WI38 (cell line): ENCODE data around the gene GNAT2.

Experiments
- H3K4me3 ChIP-seq: 2 replicates; pipeline ENCODE4 v1.5.1; 2011; ENCODE audit warnings: low read depth, mild to moderate bottlenecking, control low read depth, low read length
- TF ChIP-seq, protein P1 (sequence below): IDR thresholded peaks from 2 replicates; pipeline ENCODE4 v1.5.1; 2012; ENCODE audit warnings: low read depth, mild to moderate bottlenecking, control low read depth, low read length

The GNAT2 gene

GRCh38 chr1:109635862-109636200 is 16.4 kb upstream of the GNAT2 start:
- no peak overlapping the region for H3K4me3 ChIP-seq
- TF ChIP-seq, protein P1, sequence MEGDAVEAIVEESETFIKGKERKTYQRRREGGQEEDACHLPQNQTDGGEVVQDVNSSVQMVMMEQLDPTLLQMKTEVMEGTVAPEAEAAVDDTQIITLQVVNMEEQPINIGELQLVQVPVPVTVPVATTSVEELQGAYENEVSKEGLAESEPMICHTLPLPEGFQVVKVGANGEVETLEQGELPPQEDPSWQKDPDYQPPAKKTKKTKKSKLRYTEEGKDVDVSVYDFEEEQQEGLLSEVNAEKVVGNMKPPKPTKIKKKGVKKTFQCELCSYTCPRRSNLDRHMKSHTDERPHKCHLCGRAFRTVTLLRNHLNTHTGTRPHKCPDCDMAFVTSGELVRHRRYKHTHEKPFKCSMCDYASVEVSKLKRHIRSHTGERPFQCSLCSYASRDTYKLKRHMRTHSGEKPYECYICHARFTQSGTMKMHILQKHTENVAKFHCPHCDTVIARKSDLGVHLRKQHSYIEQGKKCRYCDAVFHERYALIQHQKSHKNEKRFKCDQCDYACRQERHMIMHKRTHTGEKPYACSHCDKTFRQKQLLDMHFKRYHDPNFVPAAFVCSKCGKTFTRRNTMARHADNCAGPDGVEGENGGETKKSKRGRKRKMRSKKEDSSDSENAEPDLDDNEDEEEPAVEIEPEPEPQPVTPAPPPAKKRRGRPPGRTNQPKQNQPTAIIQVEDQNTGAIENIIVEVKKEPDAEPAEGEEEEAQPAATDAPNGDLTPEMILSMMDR, result no peak

DNA sequence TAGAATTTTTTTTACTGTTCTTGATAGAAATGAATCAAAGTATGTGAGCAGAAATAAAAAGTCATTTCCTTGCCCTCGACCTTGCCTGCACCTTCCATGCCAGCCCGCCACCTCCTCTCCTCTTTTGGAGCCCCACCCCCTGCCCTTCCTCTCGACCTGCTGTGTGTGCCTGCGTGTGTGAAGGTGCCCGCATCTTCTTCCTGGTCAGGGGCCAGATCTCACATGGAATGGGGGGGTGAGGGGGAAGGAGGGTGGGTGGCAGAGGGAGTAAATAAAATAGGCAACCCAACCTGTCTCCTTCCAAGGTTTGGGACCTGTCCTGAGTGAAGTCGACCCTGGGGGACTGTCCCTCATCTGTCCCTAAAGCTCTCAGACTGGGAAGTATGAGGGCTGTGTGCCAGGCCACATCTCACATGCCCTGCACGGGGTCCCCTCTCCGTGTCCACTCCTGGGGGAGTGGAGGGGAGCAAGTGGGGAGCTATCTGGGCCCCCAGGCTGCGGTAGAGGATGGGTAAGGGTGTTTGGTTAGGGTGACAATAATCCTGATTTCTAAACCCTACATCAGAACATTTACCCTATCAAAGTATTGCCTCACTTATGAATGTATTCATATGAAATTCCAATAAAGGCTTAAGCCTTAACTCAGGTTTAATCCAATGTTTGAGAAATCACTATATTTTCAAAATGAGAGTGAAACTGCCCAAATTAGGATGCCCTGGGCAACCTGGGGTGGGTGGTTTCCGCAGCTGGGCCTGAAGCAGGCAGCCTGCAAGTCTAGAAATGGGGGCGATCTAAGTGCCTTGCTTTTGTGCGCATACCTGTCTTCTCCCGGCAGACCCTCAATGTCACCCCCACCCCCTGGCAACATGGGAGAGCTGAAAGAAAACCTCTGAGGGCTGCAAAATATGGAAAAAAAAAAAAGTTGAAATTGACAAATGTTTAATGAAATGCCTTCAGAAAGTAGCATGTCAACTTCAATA is 15.6 kb upstream of the GNAT2 start:
- TF ChIP-seq, protein P1, result no peak

DNA sequence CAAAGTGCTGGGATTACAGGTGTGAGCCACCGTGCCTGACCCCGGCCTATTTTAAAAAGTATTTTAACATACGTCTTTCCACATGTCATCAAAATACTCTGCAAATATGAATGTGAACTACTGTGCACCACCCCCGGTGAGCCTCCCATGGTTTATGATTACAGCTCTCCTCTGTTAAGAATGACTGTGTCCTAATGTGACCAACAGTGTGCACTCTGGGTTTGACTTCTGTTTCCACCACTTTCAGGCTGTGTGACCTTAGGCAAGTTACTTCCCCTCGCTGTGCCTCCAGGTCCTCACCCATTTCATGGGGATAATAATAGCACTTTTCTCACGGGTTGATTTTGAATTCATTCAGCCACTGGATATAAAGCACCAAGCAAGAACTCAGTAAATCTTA is 14.9 kb upstream of the GNAT2 start:
- TF ChIP-seq, protein P1, result no peak
- no peak overlapping the region for H3K4me3 ChIP-seq

More for the DNA sequence above, 15.6 kb upstream of the GNAT2 start:
- no peak overlapping the region for H3K4me3 ChIP-seq

DNA sequence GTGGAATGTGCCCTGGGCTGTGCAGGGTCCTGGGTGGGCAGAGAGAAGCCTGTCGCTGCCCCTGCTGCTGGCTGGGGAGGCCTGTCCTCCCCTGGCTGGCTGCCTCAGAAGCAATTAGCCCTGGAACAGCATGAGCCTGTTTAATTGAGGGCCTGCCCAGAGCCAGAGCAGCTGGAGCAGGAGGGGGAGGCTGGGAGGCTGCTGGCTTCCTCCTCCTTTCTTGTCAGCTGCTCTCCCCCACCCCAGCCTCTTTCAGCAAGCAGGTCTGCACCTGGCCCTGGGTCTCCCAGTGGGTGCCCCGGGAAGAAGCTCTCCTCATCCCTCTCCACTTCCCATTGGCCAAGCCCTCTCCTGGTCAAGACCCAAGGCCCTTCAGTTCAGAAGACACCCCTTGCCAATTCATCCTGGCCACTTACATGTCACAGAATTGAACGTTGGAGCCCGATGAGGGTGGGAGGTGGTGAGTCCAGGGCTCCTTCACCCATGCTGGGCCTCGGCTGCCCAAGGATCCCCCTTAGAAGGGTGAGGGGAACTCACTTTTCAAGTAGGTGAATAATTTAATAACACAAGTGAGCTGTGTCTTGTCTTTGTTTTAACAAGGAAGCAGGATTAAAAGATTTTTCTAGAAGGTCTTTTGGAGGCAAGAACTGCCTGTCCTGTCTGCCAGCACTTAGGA is 13.4 kb upstream of the GNAT2 start:
- H3K4me3 ChIP-seq, result no peak overlapping the region
- TF ChIP-seq, protein P1, result no peak

DNA sequence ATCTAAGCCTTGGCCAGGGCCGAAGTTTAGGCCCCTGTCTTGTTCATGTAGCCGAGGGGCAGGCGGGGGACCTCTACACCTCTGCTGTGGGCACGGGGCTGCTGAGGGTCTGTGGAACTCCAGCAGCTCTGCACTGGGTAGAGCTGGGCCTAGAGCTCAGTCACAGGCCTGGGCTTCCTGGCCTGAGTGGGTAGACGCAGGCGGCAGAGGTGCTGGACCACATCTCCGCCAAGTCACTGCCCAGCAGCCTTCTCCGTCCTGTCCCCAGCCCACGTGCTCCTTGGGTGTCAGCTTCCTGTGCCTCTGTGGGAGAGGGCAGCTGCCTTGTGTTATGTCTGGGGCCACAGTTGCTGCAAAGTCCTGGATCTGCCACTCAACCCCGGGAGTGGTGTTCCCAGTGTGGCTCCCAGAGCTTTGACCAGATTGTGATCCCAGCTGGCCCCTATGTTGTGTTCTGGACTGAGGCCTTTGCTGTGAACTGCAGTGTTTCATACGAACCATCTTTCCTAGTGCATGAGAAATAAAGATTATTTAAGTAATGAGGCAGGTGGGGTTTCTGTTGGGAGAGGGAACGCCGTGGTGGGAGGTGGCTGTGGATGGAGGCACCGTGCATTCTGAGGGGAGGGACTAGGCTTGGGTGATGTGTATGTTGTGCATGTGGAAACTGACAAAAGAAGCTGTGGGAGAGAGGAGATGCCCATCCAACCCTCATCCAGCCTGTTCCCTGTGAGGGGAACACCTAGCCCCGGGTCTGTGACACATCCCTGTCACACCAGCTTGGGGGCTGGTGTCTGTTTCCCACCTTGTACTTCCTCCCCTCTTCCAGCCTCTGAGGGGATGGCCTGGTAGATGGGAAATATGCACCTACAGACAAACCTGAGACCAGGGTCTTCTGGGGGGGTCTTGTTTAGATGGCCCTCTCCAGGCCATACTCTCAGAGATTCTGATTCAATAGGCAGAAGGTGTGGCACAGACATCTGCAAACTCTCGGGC is 12.4 kb upstream of the GNAT2 start:
- H3K4me3 ChIP-seq, result no peak overlapping the region
- TF ChIP-seq, protein P1, result no peak

- TF ChIP-seq, protein P1, result no peak
- H3K4me3 ChIP-seq, result no peak overlapping the region
These were observed 11.6 kb upstream of the GNAT2 start for GRCh38 chr1:109630898-109631512.
